SJSA1 (cell line): ENCODE data around the gene HECTD2. TPM values are rescaled to one million over a fixed set of nuclear protein-coding genes. Genes with fewer than 3 reads are reported as not detected.
"Not testable (repeated sequence)": the region's sequence is repeated elsewhere in the genome, so short reads cannot be mapped to it uniquely, and the experiment has no call there.

ENCODE experiments used
- DNase-seq, 2 experiments: peaks; one replicate each; pipeline ENCODE4 v3.0.0-alpha.2; 2015 to 2020; ENCODE audit warnings: low spot score in 2 of 2, low read depth in 1 of 2
- H3K27ac ChIP-seq: fragments of 250-450 bp; sonication (Bioruptor Pico); 2 replicates; pipeline ENCODE4 v1.5.1; 2020; ENCODE audit warnings: mild to moderate bottlenecking, moderate library complexity
- H3K27me3 ChIP-seq: fragments of 250-450 bp; sonication (Bioruptor Pico); replicated peaks from 2 replicates; pipeline ENCODE4 v1.5.1; 2020; ENCODE audit warnings: mild to moderate bottlenecking, moderate library complexity
- H3K36me3 ChIP-seq: fragments of 250-450 bp; sonication (Bioruptor Pico); 2 replicates; pipeline ENCODE4 v1.5.1; 2020; ENCODE audit warnings: mild to moderate bottlenecking
- H3K4me1 ChIP-seq: fragments of 250-450 bp; sonication (Bioruptor Pico); replicated peaks from 2 replicates; pipeline ENCODE4 v1.6.1; 2021; ENCODE audit warnings: mild to moderate bottlenecking
- H3K4me3 ChIP-seq: fragments of 250-450 bp; sonication (Bioruptor Pico); 2 replicates; pipeline ENCODE4 v1.5.1; 2020; ENCODE audit warnings: mild to moderate bottlenecking
- H3K9me3 ChIP-seq: fragments of 250-450 bp; sonication (Bioruptor Pico); replicated peaks from 2 replicates; pipeline ENCODE4 v1.5.1; 2020; ENCODE audit warnings: mild to moderate bottlenecking
- total RNA-seq: library from RNA; depleted of rRNA; stranded (reverse); fragments of >200 nt; shearing (Covaris generic); gene quantifications from 2 replicates; pipeline ENCODE4 v1.2.3, GENCODE V29; 2014; rRNA removed

Gene HECTD2, protein sequence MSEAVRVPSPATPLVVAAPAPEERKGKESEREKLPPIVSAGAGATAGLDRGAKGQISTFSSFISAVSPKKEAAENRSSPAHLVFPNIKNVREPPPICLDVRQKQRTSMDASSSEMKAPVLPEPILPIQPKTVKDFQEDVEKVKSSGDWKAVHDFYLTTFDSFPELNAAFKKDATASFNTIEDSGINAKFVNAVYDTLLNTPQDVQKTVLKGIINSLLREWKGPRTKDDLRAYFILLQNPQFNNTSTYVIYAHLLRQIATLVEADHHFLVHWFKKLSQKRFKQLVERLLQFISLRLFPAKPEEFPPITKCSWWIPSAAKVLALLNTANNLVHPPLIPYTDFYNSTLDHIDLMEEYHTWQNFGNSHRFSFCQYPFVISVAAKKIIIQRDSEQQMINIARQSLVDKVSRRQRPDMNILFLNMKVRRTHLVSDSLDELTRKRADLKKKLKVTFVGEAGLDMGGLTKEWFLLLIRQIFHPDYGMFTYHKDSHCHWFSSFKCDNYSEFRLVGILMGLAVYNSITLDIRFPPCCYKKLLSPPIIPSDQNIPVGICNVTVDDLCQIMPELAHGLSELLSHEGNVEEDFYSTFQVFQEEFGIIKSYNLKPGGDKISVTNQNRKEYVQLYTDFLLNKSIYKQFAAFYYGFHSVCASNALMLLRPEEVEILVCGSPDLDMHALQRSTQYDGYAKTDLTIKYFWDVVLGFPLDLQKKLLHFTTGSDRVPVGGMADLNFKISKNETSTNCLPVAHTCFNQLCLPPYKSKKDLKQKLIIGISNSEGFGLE
- total RNA-seq, result 12.7 and 19.7 TPM in 2 replicates

DNA sequence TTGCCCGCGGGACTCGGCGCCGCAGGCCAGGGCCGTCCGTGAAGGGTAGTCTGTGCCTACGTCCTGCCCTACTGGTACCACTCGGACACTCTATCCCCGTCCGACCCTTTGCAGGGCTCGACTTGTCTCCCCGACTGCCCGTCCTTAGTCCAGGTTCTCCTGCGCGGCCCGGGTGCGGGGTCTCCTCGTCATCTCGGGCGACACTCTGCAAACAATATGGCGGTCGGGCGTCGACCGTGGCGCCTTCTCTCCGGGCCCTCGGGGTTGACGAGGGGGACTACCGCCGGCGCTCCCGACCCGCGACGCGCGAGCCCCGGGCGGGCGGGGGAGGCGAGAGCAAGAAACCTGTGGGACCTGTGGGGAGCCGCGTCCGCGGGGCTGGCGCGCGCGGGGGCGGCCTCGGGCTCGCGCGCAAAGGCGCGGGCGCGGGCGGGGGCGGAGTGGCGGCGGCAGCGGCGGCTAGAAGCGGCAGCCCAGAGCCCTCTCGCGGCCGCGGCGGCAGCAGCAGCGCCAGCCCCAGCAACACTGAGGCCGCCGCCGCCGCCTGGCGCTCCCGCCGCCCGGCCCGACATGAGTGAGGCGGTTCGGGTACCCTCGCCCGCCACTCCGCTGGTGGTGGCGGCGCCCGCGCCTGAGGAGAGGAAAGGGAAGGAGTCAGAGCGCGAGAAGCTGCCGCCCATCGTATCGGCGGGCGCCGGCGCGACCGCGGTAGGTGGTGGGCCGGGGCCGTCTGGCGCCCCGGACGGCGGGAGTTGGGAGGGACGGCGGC, at the start of gene HECTD2:
HECTD2 (plus strand) TSS at position 476 of the 769 bp plus-strand sequence; CDS start at position 571, 95 bp downstream.
- H3K4me3 ChIP-seq, result peak within 1 kb of the TSS; percentile 89
- H3K36me3 ChIP-seq, result peaks cover 9% of the 10 kb centered on the region
- H3K4me1 ChIP-seq, result peaks cover 24% of the 10 kb centered on the region
- peak within 1 kb of the TSS; percentile 98 for H3K27ac ChIP-seq
- H3K9me3 ChIP-seq, result 0 out of 2 replicates have a peak, but pooled peaks cover 3% of the 10 kb centered on the region
- peak; percentile 79 to 90 for DNase-seq
- no peaks in the 10 kb centered on the region for H3K27me3 ChIP-seq

DNA sequence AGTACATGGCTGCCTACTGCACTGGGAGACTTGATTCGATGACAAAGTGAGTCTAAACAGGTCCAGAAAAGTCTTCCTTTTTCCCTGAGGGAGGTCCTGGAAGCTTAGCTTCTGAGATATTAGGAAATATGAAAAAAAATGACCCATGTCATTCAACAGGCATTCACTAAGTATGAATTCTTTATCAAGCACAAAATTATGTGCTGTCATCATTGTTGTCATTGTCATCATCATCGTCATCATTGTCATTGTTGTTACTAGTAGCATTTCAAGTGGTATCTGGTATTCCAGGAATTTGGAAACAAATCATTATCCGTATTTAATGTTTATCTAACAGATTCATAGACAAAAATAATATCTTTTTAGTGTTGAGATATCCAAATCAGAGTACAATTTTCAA, 49.7 kb upstream of the HECTD2 start:
- no peak overlapping the region for H3K27ac ChIP-seq
- no peak overlapping the region for H3K4me3 ChIP-seq
- no peak for DNase-seq
- H3K4me1 ChIP-seq, result peaks cover 7% of the 10 kb centered on the region; the same call in 1 of the 2 replicates
- H3K36me3 ChIP-seq, result no peaks in the 10 kb centered on the region
- H3K9me3 ChIP-seq, result no peaks in the 10 kb centered on the region
- H3K27me3 ChIP-seq, result no peaks in the 10 kb centered on the region

DNA sequence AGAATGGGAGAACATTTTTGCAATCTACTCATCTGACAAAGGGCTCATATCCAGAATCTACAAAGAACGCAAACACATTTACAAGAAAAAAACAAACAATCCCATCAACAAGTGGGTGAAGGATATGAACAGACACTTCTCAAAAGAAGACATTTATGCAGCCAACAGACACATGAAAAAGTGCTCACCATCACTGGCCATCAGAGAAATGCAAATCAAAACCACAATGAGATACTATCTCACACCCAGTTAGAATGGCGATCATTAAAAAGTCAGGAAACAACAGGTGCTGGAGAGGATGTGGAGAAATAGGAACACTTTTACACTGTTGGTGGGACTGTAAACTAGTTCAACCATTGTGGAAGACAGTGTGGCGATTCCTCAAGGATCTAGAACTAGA, 44.6 kb upstream of the HECTD2 start:
- not testable (repeated sequence) for H3K27me3 ChIP-seq, H3K27ac ChIP-seq, H3K4me3 ChIP-seq, H3K4me1 ChIP-seq, H3K36me3 ChIP-seq, H3K9me3 ChIP-seq, DNase-seq

DNA sequence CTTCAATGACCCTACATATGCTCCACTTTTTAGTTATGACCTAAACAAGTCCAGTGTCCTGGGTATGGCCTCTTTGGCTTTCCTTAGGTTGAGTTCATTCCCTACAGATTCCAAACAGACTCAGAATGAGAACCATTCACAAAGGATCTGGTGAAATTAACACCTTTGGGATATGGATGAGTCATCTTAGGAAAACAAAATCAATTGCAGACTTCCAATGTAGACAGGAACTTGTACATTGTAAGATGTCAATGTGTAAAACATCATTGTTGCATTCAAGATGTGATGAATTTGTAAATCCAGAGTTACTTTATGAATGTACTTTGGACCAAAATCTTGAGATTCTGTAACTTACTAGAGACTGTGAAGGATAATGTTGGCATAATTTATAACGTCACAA, 43.4 kb upstream of the HECTD2 start:
- no peak overlapping the region for H3K27ac ChIP-seq
- H3K4me1 ChIP-seq, result no peaks in the 10 kb centered on the region
- no peak for DNase-seq
- H3K4me3 ChIP-seq, result no peak overlapping the region
- H3K27me3 ChIP-seq, result no peaks in the 10 kb centered on the region
- H3K9me3 ChIP-seq, result no peaks in the 10 kb centered on the region
- H3K36me3 ChIP-seq, result no peaks in the 10 kb centered on the region

DNA sequence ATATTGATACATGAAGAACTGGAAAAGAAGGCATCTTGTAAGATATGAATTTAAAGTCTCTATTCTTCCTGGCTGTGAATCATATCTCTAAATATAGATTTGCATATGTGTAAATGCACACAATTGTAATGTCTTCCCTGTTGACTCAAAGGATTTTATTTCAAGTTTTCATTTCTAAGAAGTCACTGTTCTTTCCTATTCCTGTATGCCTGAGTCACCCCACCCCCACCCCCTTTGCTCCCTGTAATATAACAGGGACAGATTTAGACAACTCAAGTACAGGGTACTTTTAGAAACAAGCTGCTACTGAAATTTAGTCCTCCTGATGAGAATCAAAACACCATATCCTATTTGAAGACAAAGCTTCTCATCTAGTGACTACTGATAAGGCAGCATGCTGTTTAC, 43.0 kb upstream of the HECTD2 start:
- Histone ChIP-seq H3K36me3 (no peaks in the 10 kb centered on the region), H3K27ac (no peak overlapping the region), H3K27me3 (no peaks in the 10 kb centered on the region), H3K4me3 (no peak overlapping the region), H3K4me1 (no peaks in the 10 kb centered on the region), H3K9me3 (no peaks in the 10 kb centered on the region)
- no peak for DNase-seq

DNA sequence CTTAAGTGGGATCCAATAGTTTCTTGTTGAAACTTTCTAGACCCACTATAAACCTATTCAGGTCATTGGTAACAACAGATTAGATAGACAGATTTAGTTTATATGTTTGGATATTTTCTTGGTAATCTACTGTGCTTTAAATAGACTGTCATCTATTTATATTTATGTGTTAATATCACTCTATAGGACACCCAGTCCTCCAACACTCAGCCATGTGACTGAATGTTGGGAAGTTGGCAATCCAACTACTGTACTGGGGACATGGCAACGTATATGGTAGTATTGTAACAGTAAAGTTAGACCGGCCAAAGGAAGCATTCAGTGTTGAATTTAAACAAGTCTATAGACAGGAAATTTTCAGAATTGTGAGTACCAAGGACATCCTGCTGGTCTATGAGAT, 42.6 kb upstream of the HECTD2 start:
- H3K9me3 ChIP-seq, result no peaks in the 10 kb centered on the region
- no peaks in the 10 kb centered on the region for H3K27me3 ChIP-seq
- no peaks in the 10 kb centered on the region for H3K4me1 ChIP-seq
- H3K27ac ChIP-seq, result no peak overlapping the region
- no peaks in the 10 kb centered on the region for H3K36me3 ChIP-seq
- no peak for DNase-seq
- H3K4me3 ChIP-seq, result no peak overlapping the region

DNA sequence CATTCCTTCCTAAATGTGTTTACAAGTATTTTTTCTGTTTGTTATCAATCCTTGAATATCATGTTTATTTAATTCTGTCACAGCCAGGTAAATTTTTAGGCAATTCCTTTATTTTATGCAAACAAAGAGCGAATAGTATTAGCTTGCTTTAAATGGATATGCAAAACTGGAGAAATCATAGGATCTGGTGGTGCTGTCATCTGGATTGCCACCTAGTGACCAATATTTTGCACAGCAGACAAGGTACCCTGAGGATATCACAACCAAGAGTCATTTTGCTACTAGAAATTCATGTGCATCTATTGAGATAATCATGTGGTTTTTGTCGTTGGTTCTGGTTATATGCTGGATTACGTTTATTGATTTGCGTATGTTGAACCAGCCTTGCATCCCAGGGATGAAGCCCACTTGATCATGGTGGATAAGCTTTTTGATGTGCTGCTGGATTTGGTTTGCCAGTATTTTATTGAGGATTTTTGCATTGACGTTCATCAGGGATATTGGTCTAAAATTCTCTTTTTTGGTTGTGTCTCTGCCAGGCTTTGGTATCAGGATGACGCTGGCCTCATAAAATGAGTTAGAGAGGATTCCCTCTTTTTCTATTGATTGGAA, 40.1 kb upstream of the HECTD2 start:
- H3K27ac ChIP-seq, H3K4me1 ChIP-seq, H3K36me3 ChIP-seq, H3K27me3 ChIP-seq, H3K9me3 ChIP-seq, H3K4me3 ChIP-seq, DNase-seq: not testable (repeated sequence)

DNA sequence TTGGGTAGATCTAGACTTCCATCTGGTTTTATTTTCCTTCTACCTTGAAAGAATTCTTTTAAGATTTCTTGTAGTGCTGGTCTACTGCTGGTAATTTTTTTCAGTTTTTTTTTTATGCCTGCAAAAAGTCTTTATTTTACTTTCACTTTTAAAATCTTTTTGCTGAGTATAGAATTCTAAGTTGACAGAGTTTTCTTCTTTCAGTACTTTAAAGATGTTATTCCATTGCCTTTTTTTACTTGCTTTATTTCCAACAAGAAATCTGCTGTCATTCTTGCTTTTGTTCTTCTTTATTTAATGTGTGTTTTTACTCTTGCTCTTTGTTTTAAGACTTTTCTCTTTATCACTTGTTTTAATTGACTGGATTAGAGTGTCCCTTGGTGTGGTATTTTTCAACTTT, 36.1 kb upstream of the HECTD2 start:
- no peaks in the 10 kb centered on the region for H3K36me3 ChIP-seq
- no peak for DNase-seq
- H3K9me3 ChIP-seq, result no peaks in the 10 kb centered on the region; the same call in 1 of the 2 replicates
- no peak overlapping the region for H3K27ac ChIP-seq
- no peaks in the 10 kb centered on the region for H3K4me1 ChIP-seq
- H3K27me3 ChIP-seq, result no peaks in the 10 kb centered on the region
- no peak overlapping the region for H3K4me3 ChIP-seq

DNA sequence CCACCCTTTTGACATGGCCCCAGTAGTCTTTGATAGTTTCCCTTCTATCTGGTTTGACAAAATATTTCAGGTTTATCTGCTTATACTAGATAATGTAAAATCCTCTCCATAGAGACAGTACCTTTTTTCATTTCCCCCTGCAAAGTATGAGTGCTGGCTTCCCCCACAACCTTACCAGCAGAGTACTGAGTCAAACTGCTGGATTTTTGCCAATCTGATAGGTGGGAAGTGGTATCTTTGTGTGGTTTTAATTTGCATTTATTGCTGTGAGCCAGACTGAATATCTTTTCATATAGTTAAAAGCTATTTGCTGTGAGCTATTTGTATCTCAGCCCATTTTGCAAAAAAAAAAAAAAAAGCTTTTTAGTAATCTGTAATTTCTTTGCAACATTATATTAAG, 32.1 kb upstream of the HECTD2 start:
- H3K36me3 ChIP-seq, result no peaks in the 10 kb centered on the region
- H3K27me3 ChIP-seq, result no peaks in the 10 kb centered on the region
- no peak overlapping the region for H3K27ac ChIP-seq
- DNase-seq, result no peak
- H3K4me1 ChIP-seq, result peaks cover 18% of the 10 kb centered on the region
- H3K9me3 ChIP-seq, result no peaks in the 10 kb centered on the region; the same call in 1 of the 2 replicates
- no peak overlapping the region for H3K4me3 ChIP-seq

DNA sequence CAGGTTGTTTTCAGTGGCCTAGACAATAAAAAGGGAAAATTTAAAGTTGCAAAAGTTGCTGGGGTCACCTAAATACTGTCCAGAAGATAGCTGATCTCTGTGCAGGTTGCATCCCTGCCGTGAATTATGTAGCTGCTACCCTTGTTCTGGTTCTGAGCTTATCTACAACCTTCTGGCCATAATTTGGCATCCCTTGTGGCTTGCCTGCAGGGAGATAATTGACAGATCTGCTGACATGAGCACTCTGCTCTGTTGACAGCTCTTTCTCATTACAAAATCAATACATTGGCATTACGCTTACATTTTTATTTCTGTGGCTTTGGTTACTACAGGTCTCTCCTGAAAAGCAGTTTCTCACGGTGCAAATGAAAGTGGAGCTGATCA, 29.3 kb upstream of the HECTD2 start:
- DNase-seq, result no peak
- no peak overlapping the region for H3K4me3 ChIP-seq
- H3K27ac ChIP-seq, result peak overlapping the region; percentile 50
- peaks cover 18% of the 10 kb centered on the region for H3K4me1 ChIP-seq
- no peaks in the 10 kb centered on the region; the same call in 1 of the 2 replicates for H3K27me3 ChIP-seq
- H3K36me3 ChIP-seq, result no peaks in the 10 kb centered on the region
- H3K9me3 ChIP-seq, result no peaks in the 10 kb centered on the region; the same call in 1 of the 2 replicates

DNA sequence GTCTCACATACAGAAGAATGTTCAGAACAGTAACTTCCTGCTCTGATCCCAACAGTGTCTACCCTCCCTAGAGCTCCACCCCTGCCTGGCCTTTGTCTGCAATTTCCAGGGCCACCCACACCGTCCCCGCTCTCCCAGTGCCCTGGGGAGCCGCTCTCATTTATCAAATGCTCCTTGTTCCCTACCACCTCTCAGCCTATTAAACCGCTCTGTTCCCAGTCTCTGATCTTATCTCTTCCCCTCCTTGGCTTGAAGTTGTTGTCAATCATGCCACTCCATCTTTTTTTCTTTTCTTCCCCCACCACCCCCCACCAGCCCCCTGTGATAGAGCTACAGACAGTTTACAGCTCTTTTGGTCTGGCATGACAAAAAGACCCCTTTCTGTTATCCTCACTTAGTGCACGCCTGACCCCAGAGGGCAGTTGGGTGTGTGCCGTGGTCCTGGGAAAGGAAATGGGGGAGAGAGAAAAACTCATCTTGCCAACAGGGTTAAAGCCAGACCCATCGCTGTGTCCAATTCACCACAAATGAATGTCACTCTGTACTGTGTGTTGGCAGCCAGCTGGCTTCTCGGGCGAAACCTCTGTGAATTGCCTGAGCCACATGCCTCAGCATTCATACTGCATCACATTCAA, 28.8 kb upstream of the HECTD2 start:
- Histone ChIP-seq H3K27ac (peak overlapping the region; percentile 50), H3K4me1 (peaks cover 18% of the 10 kb centered on the region), H3K9me3 (no peaks in the 10 kb centered on the region; the same call in 1 of the 2 replicates), H3K27me3 (no peaks in the 10 kb centered on the region; the same call in 1 of the 2 replicates), H3K36me3 (no peaks in the 10 kb centered on the region), H3K4me3 (no peak overlapping the region)
- peak; percentile 64 to 80 for DNase-seq

DNA sequence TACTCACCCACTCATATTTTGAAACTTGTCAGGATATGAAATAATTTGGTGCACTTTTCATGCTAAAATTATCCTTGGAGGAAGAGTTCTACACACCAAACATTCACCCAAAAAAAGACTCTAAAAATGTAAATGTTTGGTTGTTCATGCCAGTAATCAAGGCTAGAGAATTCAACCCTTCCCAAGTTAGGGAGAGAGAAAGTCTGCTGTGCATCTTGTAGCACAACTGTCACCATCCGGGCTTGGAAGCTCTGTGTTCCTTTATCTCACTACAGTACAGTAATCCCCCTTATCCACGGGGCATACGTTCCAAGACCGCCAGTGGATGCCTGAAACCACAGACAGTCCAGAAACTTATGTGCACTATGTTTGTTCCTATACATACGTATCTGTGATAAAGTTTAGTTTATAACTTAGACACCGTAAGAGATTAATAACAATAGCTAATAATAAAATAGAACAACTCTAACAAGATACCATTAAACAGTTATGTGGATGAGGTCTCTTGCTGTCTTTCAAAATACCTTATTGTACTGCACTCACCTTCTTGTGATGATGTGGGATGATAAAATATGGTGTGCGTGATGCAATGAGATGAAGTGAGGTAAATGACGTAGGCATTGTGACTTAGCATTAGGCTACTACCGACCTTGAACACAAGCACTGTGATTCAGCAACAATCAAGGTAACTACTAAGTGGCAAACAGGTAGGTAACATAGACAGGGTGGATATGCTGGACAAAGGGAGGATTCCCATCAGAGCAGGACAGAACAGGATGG, 24.6 kb upstream of the HECTD2 start:
- Histone ChIP-seq H3K27me3 (peaks cover 9% of the 10 kb centered on the region; the same call in 1 of the 2 replicates), H3K4me3 (no peak overlapping the region), H3K9me3 (no peaks in the 10 kb centered on the region), H3K36me3 (no peaks in the 10 kb centered on the region), H3K27ac (no peak overlapping the region), H3K4me1 (peaks cover 20% of the 10 kb centered on the region)
- no peak for DNase-seq
